Mucosa of rectum (tissue), 2 donors: ENCODE measurements around the gene GCAT.
A peak's percentile ranks its signal among the peaks of the same experiment; 100 is the strongest.
"Not testable (repeated sequence)": the region's sequence is repeated elsewhere in the genome, so short reads cannot be mapped to it uniquely, and the experiment has no call there.

Experiments used
- H3K27ac ChIP-seq, 2 donors: one replicate each; pipeline ENCODE4 v1.7.0; 2013; ENCODE audit warnings: inconsistent platforms in 2 of 2, low read depth in 2 of 2, low read length in 2 of 2
- H3K27me3 ChIP-seq, 2 donors: one replicate each; pipeline ENCODE4 v1.7.0; 2013; ENCODE audit warnings: low read length in 2 of 2; ENCODE audit not compliant: control insufficient read depth in 2 of 2, insufficient read depth in 2 of 2
- H3K36me3 ChIP-seq, 2 donors: one replicate each; pipeline ENCODE4 v1.7.0; 2013; ENCODE audit warnings: low read length in 2 of 2; ENCODE audit not compliant: control insufficient read depth in 2 of 2, insufficient read depth in 2 of 2
- H3K4me1 ChIP-seq, 2 donors: one replicate each; pipeline ENCODE4 v1.7.0; 2013; ENCODE audit warnings: low read length in 2 of 2, mild to moderate bottlenecking in 1 of 2; ENCODE audit not compliant: control insufficient read depth in 2 of 2, insufficient read depth in 2 of 2
- H3K4me3 ChIP-seq, 2 donors: one replicate each; pipeline ENCODE4 v1.7.0; 2013; ENCODE audit warnings: low read length in 2 of 2
- H3K9ac ChIP-seq, 2 donors: one replicate each; pipeline ENCODE4 v1.7.0; 2013; ENCODE audit warnings: low read length in 2 of 2, low read depth in 1 of 2, mild to moderate bottlenecking in 1 of 2
- H3K9me3 ChIP-seq, 2 donors: one replicate each; pipeline ENCODE4 v1.7.0; 2013; ENCODE audit warnings: low read length in 2 of 2; ENCODE audit not compliant: control insufficient read depth in 2 of 2
- donor health status: healthy.
- donor health status: Normal muscosa, but diverticular disease.

Gene GCAT

DNA sequence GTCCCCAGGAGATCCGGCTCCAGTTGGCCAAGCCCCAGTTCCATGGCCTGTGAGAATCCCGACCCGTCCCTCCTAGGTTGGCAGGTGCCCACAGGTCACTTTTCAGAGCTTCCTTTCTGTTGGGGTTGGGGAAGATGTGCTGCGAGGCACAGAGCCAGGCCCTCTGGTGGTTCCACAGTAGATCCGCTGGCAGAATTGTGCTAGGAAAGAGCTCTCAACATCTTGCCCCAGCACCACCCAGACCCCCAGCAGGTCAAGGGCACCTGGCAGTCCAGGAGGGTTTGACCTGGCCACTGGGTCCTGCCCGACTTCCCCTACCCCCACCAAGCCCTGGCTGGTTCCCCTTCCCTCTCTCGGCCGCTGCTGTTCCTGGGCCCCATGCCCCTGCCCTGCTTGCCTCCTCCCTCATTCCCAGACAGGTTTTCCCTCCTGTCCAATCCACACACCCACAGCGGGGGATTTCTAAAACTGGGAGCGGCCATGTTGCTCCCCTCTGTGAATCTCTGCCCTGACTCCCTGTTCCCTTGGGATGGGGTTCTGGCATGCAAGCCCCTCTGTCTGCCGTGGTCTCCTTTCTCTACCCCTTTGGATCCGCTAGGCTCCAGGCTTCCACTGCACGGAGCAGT, 26.2 kb upstream of the GCAT start:
- Histone ChIP-seq H3K4me3 (no peak overlapping the region), H3K9ac (no peak overlapping the region), H3K36me3 (no peaks in the 10 kb centered on the region), H3K27me3 (no peaks in the 10 kb centered on the region), H3K27ac (no peak overlapping the region), H3K9me3 (no peaks in the 10 kb centered on the region), H3K4me1 (peaks cover 28 to 45% of the 10 kb centered on the region in 2 donors)

DNA sequence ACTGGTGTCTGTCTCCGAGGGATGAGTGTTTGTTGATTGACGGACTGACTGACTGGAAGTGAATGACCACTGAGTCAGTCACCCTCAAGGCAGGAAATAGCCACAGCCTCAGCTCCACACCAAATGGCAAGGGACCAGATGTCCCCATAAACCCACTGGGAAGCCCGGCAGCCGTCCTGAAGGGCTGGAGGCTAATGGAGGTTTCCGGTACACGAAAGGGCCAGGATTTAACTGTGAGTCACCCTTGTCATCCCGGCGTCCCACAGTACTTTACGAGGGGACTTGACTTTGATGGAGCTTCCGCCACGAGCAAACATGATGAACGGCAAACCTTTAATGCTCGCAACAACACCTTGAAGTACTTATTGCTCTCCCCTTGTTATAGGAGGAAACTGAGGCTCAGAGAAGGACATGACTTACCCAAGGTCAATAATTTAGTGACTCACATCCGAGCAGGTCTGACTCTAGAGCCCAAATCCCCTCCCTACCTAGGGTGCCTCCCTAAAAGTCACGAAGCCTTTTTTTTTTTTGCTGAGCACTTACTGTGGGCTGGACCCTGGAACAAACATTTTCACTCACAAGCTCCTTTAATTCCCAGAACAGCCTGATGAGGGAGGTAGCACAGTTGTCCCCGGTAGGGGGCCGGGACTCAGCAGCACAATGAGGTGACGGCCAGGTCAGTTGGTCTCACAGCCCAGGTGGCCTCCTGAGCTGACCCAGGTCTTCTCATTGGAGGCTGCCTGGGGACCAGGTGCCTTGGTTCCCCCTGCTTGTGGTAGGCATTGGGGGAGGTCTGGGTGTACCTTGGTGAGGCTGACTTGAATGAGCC, 25.2 kb upstream of the GCAT start:
- H3K4me3 ChIP-seq, result no peak overlapping the region

DNA sequence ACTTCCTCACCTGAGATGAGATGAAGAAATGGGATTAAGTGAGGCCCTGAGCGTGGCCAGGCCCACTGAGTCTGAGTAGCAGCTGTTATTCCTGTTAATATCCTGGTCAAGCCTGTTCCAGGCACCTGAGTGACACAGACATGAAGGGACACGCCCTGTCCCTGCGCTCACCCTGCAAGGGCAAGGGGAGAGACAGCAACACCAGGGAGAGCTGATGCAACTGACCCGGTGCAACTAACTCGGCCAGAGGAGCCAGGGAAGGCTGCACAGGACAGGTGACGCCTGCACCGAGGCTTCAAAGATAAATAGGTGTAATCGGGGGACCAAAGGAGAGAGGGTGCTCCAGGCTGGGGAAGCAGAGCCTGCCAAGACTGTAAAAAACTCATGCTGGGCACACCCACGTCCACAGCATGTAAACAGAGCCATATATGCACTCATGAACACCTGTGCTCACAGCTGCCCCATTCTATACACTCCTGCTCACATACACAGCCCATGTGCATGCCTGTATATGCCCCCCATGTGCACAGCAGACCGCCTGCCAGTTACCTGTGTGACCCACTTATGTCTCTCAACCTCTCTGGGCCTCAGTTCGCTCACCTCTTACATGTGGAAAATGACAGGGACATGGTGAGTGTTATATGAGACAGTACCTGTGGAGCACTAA, 22.8 kb upstream of the GCAT start:
- no peaks in the 10 kb centered on the region for H3K9me3 ChIP-seq
- H3K27me3 ChIP-seq, result no peaks in the 10 kb centered on the region
- H3K36me3 ChIP-seq, result no peaks in the 10 kb centered on the region
- peak overlapping the region; percentile 84 to 86 for H3K27ac ChIP-seq
- peaks cover 18 to 37% of the 10 kb centered on the region in 2 donors for H3K4me1 ChIP-seq
- H3K4me3 ChIP-seq, result peak overlapping the region in 1 of 2 donors; percentile 28
- peak overlapping the region in 1 of 2 donors; percentile 55 for H3K9ac ChIP-seq

More for the DNA sequence above, 25.2 kb upstream of the GCAT start:
- Histone ChIP-seq H3K9ac (peak overlapping the region in 1 of 2 donors; percentile 38), H3K27me3 (no peaks in the 10 kb centered on the region), H3K4me1 (peaks cover 21 to 38% of the 10 kb centered on the region in 2 donors), H3K36me3 (no peaks in the 10 kb centered on the region), H3K9me3 (no peaks in the 10 kb centered on the region), H3K27ac (peak overlapping the region; percentile 16 to 84)

DNA sequence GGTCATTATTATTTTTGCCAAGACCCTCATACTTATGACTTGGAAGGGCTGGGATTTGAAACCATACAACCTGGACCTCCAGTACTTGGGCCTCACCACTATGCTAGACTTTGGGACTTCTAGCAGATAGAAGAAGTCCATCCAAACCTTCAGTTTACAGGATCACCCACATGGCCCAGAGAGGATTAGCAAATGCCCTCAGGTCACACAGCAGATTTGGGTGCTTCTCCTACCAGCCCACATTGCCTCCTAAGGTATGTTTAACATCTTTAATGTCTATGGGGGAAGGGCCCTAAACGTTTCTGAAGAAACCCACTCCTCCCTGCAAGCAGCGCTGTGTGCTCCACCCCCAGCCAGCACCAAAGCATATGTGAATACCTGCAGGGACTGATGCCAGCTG, 17.5 kb upstream of the GCAT start:
- no peak overlapping the region for H3K27ac ChIP-seq
- no peaks in the 10 kb centered on the region for H3K27me3 ChIP-seq
- peaks cover 4 to 14% of the 10 kb centered on the region in 2 donors for H3K4me1 ChIP-seq
- no peaks in the 10 kb centered on the region for H3K36me3 ChIP-seq
- no peaks in the 10 kb centered on the region for H3K9me3 ChIP-seq
- H3K9ac ChIP-seq, result no peak overlapping the region
- H3K4me3 ChIP-seq, result no peak overlapping the region

DNA sequence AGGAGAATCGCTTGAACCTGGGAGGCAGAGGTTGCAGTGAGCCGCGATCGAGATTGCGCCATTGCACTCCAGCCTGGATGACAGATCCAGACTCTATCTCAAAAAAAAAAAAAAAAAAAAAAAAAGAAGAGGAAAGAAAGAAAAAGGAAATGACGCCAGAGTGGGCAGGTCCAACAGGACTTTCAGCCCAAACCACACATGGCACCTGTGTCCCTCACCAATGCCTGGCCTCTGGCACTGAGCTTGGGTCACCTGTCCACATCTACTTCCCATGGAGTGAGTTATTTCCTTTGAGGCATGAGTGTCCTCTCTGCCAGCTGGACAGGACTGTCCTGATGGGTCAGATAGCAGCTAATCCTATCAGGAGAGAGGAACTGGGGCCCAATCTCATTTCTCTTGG, 15.2 kb upstream of the GCAT start:
- Histone ChIP-seq H3K4me3 (no peak overlapping the region), H3K9me3 (no peaks in the 10 kb centered on the region), H3K27ac (no peak overlapping the region), H3K27me3 (no peaks in the 10 kb centered on the region), H3K36me3 (no peaks in the 10 kb centered on the region), H3K9ac (no peak overlapping the region), H3K4me1 (peaks cover 5 to 20% of the 10 kb centered on the region in 2 donors)

DNA sequence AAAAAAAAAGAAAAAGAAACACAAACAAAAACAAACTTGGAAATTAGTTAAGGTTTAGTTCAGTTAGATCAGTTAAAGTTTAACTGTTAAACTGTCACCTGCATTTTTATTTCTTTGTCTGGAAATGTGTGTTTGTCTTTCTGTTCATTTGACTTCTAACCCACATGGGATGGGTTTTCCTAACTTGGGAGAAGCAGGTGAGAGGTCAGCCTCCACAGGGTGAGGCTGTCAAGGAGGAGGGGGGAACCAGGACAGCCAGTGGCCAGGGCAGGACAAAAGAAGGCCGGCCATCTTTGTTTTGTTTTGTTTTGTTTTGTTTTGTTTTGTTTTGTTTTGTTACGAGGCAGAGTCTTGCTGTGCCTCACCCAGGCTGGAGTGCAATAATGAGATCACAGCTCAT, 13.4 kb upstream of the GCAT start:
- Histone ChIP-seq H3K9me3 (no peaks in the 10 kb centered on the region), H3K27me3 (no peaks in the 10 kb centered on the region), H3K4me1 (peaks cover 5 to 20% of the 10 kb centered on the region in 2 donors), H3K9ac (no peak overlapping the region), H3K27ac (peak overlapping the region in 1 of 2 donors; percentile 42), H3K36me3 (no peaks in the 10 kb centered on the region), H3K4me3 (no peak overlapping the region)

DNA sequence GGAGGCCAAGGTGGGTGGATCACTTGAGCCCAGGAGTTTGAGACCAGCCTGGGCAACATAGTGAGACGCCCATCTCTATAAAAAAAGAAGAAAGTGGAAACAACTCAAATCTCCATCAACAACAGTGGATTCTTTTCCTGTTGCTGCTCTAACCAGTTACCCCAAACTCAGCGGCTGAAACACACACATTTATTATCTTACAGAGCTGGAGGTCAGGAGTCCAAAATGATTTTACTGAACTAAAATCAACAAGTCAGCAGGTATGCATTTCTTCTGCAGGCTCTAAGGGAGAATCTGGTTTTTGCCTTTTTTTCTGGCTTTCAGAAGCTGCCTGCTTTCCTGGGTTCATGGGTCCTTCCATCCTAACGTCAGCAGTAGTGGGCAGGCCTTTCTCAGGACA, 11.7 kb upstream of the GCAT start:
- Histone ChIP-seq H3K27ac (peak overlapping the region; percentile 50 to 71), H3K36me3 (no peaks in the 10 kb centered on the region), H3K9ac (peak overlapping the region in 1 of 2 donors; percentile 20)

DNA sequence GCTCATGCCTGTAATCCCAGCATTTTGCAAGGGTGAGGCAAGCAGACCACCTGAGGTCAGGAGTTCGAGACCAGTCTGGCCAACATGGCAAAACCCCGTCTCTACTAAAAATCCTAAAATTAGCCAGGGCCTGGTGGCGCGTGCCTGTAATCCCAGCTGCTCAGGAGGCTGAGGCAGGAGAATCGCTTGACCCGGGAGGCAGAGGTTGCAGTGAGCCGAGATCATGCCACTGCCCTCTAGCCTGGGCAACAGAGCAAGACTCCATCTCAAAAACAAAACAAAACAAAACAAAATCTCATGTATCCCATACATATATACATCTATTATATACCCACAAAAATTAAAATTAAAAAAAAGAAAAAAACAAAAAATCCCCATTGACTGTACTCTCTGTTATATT, 10.5 kb upstream of the GCAT start:
- not testable (repeated sequence) for H3K36me3 ChIP-seq, H3K27ac ChIP-seq, H3K27me3 ChIP-seq, H3K9ac ChIP-seq, H3K4me3 ChIP-seq, H3K9me3 ChIP-seq
- peaks cover 5 to 27% of the 10 kb centered on the region in 2 donors for H3K4me1 ChIP-seq

More for the DNA sequence above, 11.7 kb upstream of the GCAT start:
- H3K4me3 ChIP-seq, result no peak overlapping the region
- H3K9me3 ChIP-seq, result no peaks in the 10 kb centered on the region
- peaks cover 5 to 20% of the 10 kb centered on the region in 2 donors for H3K4me1 ChIP-seq
- no peaks in the 10 kb centered on the region for H3K27me3 ChIP-seq

DNA sequence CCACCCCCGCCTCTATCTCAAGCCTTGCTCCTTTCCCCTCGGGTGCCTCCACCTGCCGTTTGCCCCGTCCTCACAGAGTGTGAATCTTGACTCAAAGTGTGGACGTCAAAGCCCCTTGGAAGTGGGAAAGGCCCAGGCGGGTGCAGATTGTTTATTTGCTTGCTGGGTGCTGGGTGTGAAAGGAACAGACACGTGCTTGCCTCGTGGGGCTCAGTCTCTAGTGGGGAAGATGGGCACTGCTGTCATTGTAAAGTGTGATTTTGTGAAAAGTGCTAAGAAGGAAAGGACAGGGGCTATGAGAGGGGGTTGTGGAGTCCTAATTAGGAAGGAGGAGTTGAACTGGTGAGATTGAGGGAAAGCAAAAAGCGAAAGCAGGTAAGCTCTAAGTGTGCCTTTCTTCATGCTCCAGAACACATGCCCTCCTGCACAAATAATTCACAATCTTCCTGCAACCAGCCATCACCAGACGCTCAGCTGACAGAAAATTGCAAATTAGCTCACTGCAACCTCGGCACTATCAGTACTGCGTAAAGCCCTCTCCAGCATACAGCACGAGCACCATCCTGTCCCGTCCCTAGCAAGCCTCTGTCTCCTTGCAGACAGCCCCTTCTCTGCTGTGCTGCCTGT, 9.7 kb upstream of the GCAT start:
- Histone ChIP-seq H3K9me3 (no peaks in the 10 kb centered on the region), H3K9ac (no peak overlapping the region), H3K36me3 (no peaks in the 10 kb centered on the region), H3K27me3 (no peaks in the 10 kb centered on the region), H3K4me1 (peaks cover 8 to 30% of the 10 kb centered on the region in 2 donors), H3K4me3 (no peak overlapping the region), H3K27ac (no peak overlapping the region)

DNA sequence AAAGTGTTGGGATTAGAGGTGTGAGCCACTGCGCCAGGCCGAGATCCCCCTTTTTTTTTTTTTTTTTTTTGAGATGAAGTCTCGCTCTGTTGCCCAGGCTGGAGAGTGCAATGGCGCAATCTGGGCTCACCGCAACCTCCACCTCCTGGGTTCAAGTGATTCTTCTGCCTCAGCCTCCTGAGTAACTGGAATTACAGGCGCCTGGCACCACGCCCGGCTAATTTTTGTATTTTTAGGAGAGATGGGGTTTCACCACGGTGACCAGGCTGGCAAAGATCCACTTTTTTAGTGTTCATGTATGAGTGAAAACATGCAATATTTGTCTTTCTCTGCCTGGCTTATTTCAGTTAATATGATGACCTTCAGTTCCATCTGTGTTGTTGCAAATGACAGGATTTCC, 7.8 kb upstream of the GCAT start:
- H3K9ac ChIP-seq, H3K4me3 ChIP-seq, H3K27ac ChIP-seq, H3K27me3 ChIP-seq, H3K36me3 ChIP-seq, H3K9me3 ChIP-seq: not testable (repeated sequence)
- H3K4me1 ChIP-seq, result peaks cover 16 to 31% of the 10 kb centered on the region in 2 donors
